GM19455 (cell line): ENCODE data around the gene MMP25.
"Not testable (repeated sequence)": the region's sequence is repeated elsewhere in the genome, so short reads cannot be mapped to it uniquely, and the experiment has no call there.

ENCODE experiments used
- ATAC-seq: cut with Tn5 transposase; IDR thresholded peaks from one replicate; pipeline ENCODE4 v1.9.1; 2021; ENCODE audit not compliant: unreplicated experiment

The MMP25 gene

DNA sequence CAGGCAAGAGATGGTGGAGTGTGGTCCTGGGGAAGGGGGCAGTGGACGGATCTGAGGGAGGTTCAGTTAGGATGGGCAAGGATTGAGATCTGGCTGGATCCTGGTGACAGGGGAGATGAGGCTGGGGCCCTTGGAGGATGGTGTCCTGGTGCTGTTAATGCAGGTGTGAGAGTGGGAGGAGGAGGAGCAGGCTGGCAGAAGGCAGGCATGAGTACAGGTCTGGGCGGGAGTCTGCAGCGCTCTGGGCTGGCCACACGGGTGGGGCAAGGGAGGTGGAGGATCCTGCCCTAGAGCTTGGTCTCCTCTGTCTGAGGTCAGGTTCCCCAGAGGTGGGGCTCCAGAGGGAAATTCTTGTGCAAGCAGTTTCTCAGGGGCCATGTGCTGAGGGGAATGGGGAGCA, 25.8 kb downstream of the MMP25 start:
- not testable (repeated sequence) for ATAC-seq

DNA sequence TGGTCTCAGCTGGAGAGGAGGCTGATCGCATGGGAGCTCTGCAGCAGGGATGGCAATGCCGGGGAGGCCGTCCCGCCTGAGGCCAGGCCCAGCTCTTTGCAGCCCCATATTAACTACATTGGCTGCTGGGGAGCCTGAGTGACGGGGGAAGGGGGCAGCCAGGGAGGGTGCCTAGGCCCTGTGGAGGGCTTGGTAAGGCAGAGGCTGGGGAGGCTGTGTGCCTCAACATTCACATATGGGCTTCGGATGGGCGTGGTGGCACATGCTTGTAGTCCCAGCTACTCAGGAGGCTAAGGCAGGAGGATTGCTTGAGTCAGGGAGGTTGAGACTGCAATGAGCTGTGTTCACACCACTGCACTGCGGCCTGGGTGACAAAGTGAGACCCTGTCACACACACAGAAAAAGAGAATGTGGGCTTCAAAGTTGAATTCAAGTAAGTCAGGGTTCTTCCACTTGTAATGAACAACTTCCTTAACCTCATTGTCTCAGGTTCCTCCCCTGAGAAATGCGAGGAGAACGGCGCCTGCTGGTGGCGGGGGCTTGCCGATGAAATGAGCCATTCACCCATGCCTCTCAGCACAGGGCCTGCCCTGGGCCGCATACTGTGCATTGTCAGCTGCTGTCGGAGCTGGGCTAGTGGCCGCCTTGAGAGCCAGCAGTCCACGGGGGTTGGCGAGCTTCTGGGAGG, 26.4 kb downstream of the MMP25 start:
- ATAC-seq: not testable (repeated sequence)

DNA sequence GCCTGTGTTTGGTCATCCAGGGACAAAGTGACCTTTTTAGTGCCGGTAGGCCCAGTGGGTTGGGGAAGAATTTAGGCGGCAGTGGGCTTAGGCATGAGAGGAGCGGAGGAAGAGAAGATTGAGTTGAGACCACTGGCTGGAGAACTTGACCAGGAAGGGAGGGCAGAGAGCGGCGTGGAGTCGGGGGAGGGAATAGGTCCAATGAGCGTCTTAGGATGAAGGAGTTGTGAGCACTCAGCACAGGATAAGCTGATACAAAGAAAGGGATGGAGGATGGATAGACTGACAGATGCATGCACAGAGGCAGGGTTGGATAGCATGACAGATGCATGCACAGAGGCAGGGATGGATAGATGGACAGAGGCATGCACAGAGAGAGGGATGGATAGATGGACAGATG, 27.1 kb downstream of the MMP25 start:
- no peak for ATAC-seq

DNA sequence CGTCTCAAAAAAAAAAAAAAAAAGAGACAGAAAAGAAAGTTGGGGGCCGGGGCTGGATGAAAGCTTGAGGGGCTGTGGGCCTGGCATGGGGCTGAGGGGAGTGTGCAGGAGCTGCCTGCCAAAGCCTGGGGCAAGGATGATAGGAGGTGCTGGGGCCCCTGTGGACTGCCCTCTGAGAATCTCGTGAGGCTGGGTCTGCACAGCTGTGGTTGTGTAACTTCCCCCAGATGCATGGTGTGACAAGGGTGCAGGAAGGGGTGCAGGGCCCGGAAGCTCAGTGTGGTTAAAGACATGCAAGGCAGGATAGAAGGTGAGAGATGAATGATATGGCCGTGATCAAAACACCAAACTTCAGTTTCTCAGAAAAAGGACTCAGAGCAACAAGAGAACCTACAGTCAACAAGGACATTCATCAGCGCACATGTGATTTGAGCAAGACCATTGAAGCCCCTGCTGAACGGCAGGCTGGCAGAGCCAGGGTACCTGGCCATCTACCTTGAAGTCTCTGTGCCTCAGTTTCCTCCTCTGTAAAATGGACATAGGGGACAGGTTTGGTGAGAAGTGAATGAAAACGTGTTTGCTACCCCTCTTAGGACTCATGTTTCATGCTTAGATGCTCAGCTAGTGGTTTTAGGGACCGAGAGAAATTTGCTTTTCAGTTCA, 28.6 kb downstream of the MMP25 start:
- peak; percentile 64 for ATAC-seq

DNA sequence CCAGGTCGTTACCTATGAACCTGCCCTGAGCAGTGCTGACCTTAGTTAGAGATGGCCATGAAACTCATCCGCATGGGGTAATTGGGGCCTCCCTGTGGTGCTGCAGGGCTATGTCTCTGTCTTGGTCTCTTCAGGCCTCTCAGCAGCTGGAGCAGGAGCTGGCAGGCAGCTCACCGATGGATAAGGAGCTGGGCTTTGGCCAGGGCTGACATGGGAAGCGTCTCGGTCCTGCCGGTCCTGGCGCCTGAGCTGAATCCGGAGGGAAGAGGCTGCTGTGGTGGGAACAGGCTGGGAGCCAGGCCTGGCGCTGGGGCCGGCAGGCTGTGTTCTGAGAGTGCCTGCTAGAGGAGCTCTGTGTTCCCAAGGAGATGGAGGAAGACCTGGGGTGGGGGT, 29.2 kb downstream of the MMP25 start:
- ATAC-seq: no peak

DNA sequence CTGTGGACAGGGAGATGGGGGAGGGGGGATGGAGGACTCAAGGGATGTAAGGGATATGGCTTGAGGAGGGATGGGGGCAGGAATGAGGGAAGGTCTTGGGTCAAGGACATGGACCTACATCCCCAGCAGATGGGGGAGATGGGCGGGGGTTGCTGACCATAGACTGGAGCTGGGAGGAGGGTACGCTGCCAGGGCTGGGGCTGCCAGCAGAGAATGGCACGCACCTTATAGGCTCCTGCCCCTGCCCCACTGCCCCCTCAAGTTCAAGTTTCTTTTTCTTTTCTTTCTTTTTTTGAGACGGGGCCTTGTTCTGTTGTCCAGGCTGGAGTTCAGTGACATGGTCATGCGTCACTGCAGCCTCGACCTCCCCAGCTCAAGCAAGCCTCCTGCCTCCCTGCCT, 29.6 kb downstream of the MMP25 start:
- ATAC-seq: not testable (repeated sequence)

DNA sequence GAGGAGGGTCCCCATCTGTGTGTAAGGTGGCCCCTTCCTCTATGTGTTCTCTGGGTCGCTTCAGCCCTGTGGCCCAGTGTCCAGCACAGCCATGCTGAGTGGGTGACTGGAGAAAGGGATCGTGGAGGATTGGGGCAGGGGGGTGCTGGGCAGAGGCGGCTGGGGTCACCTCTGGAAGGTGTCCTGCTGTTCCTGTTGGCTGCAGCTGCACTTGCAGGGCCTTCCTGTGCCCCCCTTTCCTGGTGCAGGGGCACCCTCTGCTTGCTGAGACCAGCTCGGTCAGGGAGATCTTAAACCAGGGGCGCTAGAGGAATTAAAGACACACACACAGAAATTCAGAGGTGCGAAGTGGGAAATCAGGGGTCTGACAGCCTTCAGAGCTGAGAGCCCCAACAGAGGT, 30.2 kb downstream of the MMP25 start:
- ATAC-seq: no peak

DNA sequence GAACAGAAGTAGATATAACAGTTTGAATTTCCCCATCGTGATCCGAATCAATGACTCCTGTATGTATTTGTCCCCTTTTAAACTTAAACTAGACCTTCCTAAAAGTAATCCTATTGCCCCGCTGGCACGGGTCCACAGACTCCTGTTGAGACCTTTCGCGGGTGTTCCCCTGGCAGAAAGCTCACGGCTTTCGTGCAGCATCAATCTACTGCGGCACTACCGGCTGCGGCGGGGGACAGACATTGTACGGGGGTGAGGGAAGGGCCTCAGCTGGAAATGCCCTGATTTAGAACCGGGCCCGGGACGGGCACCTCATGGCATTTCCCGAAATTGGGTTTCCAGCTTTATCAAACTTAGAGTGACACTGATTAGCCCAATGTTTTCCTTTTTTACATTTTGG, 33.7 kb downstream of the MMP25 start:
- ATAC-seq: no peak

DNA sequence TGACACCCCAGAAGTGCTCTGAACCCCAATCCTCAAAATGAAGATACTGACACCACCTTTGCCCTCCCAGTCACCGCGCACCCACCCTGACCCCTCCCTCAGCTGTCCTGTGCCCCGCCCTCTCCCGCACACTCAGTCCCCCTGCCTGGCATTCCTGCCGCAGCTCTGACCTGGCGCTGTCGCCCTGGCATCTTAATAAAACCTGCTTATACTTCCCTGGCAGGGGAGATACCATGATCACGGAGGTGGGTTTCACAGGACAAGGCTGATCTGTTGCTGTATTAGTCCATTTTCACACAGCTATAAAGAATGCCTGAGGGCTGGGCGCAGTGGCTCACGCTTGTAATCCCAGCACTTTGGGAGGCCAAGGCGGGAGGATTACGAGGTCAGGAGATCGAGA, 35.6 kb downstream of the MMP25 start:
- not testable (repeated sequence) for ATAC-seq

DNA sequence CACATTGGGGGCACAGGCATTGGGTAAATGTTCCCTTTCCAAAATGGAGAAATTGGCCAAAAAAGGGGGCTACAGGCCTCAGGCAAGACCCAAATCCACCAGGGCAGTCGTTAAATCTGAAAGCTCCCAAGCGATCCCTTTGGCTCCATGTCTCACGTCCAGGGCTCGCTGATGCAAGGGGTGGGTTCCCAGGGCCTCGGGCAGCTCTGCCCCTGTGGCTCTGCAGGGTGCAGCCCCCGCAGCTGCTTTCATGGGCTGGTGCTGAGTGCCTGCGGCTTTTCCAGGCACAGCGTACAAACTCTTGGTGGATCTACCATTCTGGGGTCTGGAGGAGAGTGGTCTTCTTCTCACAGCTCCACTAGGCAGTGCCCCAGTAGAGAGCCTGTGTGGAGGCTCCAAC, 37.0 kb downstream of the MMP25 start:
- ATAC-seq: not testable (repeated sequence)

DNA sequence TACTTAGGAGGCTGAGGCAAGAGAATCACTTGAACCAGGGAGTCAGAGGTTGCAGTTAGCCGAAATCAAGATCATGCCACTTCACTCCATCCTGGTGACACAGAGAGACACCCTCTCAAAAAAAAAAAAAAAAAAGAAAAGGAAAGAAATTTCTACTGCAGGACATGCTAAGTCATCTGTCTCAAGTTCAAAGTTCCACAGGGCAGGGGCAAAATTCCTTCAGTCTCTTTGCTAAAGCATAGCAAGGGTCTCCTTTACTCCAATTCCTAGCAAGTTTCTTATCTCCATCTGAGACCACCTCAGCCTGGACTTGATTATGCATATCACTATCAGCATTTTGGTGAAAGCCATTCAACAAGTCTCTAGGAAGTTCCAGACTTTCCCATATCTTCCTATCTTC, 38.1 kb downstream of the MMP25 start:
- no peak for ATAC-seq

DNA sequence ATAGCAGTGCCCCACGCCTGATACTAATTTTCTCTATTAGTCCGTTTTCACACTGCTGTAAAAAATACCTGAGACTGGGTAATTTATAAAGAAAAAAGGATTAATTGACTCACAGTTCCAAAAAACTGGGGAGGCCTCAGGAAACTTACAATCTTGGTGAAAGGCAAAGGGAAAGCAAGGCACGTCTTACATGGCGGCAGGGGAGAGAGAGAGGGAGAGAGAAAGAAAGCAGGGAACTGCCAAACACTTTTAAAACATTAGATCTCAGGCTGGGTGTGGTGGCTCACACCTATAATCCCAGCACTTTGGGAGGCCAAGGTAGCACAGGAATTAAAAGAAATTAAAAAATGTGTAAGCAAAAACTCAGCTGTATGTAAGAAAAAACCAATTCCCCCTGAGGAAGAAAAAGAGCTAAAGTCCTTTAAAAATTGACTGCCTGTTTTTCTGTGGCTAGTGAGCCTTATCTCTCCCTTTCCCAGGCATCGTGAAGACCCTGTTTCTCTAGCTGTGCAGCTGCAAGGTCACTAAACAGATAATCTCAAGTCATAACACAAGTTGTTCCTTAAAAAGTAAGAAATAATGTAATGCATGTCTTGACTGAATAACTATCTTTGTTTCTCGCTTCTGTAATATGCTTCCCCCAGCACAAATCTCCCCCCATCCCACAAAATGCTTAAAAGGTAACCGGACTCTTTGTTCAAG, 38.8 kb downstream of the MMP25 start:
- no peak for ATAC-seq

DNA sequence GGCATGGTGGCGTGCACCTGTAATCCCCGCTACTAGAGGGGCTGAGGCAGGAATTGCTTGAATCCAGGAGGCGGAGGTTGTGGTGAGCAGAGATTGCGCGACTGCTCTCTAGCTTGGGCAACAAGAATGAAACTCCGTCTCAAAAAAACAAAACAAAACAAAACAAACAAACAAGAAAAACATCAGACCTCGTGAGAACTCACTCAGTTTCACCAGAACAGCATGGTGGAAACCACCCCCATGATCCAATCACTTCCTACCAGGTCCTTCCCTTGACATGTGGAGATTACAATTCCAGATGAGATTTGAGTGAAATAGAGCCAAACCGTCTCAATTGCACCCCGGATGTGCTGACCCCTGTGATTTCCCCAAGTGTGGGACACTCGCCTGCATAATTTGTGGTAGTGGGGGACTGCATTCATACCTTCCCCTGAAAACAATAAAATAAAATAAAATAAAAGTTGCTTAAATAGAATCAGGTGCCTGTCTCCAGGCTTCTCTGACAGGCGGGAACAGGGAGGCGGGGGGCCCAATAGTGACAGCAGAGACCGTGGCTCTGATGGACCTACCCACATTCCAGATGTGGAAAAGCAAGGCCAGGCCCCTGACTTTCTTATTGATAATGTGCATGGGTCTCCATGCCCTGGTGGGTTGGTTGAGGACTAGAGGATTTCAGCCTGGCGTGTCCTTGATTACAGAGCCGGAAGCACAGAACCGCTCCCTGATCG, 39.7 kb downstream of the MMP25 start:
- no peak for ATAC-seq

DNA sequence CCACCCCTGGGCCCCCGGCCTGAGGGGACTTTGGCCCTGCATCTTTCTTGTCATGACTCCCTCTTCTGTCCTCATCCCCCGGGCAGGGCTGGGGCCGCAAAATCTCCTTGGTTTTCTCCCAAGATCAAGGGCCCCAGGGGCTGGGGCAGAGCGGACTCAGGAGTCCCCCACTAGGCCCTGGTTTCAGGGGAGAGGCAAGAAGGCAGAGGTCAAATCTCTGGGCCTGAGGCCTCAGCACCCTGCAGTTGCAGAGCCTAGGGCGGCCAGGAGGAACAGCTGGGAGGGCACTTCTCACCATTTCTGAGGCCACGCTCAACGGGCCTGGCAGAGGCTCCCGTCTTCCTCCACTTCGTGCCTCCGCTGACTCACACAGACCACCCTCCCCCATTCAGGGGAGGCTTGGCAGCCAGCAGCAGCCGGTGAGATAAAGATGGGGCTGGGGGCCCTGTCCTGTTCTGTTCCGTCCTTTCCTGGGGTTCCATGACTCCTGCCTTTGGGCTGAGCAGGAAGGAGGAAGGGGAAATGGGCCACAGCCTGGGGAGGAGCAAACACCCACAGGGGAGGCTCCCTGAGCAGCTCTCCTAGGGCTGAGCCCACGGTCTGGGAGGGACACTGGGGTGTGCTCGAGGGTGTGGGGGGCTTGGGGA, 40.4 kb downstream of the MMP25 start:
- no peak for ATAC-seq

DNA sequence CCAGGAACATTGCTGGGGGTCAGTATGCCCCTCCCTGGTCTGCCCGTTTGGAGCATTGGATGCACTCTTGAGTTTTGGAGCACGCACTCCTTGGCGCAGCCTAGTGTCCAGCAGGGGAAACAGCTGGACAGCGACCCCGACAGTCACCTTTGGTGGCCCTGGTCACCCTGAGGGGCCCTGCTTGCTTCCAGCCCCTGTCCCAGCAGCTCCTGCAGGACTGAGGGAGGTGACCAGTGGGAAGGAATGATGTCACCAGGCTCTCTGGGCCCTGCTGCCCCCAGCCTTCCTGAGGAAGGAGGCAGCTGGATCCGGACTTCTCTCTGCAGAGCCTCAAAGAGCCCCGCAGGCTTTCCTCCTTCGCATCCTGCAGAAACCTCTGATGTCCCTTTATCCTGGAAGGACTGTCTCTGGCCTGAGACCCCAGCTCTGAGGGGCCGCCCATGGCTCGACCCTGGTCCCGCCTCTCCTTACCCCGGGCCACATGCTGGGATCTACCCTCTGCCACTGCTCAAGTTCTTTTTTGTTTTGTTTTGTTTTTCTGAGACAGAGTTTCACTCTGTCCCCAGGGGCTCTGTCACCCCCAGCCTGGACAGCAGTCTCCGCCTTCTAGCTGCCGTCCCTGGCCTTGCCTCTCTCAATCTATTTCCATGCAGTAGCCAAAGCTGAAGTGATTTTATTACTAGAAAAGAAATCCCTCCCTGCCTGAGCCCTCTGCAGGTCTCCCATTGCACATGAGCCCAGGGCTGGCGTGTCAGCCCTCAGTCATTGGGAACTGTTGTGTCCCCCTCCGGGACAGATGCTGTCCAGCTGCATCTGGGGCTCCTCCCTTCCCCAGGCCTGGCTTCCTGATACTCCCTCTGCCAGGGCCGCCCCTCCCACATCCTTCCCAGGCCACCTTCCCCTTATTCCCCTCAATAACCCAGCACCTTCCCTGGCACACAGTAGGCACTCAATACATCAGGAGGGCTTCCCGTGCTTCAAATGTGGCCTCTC, 41.2 kb downstream of the MMP25 start:
- no peak for ATAC-seq

DNA sequence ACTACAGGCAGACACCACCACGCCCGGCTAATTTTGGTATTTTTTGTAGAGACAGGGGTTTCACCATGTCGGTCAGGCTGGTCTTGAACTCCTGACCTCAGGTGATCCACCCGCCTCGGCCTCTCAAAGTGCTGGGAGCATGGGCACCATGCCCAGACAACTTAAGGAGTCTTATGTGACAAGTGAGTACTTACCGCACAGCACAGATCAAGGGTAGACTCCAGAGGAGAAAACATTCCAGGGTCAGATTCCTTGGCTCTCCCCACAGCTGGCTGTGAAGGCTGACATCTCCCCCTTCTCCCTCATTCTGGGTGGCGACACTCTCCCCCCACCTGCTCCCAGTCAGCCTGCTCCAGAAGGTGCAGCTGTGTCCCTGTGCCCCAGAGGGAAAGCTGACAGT, 42.1 kb downstream of the MMP25 start:
- ATAC-seq: no peak

DNA sequence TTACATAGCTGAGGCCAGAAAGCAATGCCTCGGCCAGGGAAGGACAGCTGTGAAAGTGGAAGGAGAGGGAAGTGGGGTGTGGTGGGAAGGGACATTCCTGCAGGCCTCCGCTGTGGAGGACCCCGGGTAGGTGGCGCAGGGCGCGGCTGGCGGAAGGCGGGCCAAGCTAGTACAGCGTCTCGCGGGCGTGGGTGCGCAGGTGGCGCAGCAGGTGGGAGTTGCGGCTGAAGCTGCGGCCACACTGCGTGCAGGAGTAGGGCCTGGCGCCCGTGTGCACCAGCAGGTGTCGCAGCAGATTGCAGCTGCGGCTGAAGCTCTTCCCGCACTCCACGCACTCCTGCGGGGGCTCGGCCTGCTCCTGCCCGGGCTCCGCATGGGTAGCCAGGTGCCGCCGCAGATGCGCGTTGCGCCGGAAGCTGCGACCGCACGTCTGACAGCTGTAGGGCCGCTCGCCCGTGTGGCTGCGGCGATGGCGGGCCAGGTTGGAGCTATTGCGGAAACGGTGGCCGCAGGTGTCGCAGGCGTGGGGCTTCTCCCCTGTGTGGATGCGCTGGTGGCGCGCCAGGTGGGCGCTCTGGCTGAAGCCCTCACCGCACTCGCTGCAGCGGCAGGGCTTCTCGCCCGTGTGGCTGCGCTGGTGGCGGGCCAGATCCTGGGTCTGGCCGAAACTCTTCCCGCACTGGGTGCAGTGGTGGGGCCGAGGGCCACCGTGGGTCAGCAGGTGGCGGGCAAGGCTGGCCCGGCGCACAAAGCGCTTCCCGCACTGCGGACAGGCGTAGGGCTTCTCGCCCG, 42.8 kb downstream of the MMP25 start:
- no peak for ATAC-seq

DNA sequence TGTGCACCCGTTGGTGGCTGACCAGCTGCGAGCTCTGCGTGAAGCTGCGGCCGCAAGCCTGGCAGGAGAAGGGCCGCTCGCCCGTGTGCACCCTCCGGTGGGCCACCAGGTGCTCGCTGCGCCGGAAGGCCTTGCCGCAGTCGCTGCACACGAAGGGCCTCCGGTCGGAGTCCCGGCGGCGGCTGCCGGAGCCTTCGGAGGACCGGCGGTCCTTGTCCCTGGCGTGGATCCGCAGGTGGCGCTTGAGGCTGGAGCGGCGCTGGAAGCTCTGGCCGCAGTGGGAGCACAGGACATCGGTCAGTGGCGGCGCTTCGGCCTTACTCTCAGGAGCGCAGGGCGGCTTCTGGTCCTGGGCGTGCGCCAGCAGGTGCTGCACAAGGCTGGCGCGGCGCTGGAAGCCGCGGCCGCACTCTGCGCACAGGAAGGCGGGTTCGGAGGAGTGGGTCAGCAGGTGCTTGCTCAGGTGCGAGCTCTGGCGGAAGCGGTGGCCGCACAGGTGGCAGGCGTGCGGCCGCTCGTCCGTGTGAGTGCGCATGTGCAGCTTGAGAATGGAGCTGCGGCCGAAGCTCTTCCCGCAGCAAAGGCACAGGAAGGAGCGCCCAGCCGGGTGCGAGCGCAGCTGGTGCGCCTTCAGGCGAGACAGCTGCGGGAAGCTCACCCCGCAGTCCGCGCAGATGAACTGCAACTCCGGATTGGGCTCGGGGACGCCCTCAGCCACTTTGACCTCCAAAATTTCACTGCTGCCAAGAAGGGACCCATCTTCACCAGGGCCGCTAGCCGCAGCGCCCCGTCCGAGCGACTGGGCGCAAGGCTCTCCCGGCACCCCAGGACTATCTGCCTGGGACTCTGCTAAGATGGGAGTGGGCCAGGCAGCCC, 43.6 kb downstream of the MMP25 start:
- ATAC-seq: no peak
